Cardiac muscle cell (in vitro differentiated cells and primary cell): ENCODE measurements around the gene SLC5A10. TPM values are rescaled to one million over a fixed set of nuclear protein-coding genes. Genes with fewer than 3 reads are reported as not detected.

ENCODE experiments used
- DNase-seq, 2 donors: peaks; one replicate each; pipeline versions ENCODE4 v3.0.0 to v3.0.0-alpha.2; 2010 to 2017; ENCODE audit warnings: low read depth in 1 of 2, low spot score in 1 of 2
- H3K27ac ChIP-seq: fragments of 200-600 bp; sonication (generic); 2 replicates; pipeline ENCODE4 v1.5.1; 2016
- H3K27me3 ChIP-seq: fragments of 200-600 bp; sonication (generic); 2 replicates; pipeline ENCODE4 v1.6.0; 2016; ENCODE audit warnings: control low read depth
- H3K36me3 ChIP-seq: fragments of 200-600 bp; sonication (generic); 2 replicates; pipeline ENCODE4 v1.5.1; 2016; ENCODE audit warnings: control low read depth
- H3K4me1 ChIP-seq: fragments of 200-600 bp; sonication (generic); 2 replicates; pipeline ENCODE4 v1.8.1; 2017; ENCODE audit warnings: low read depth, mild to moderate bottlenecking, mixed run types
- H3K4me3 ChIP-seq: fragments of 200-600 bp; sonication (generic); 2 replicates; pipeline ENCODE4 v1.5.1; 2016; ENCODE audit warnings: mild to moderate bottlenecking
- H3K9me3 ChIP-seq: fragments of 200-600 bp; sonication (generic); 2 replicates; pipeline ENCODE4 v1.5.1; 2017; ENCODE audit warnings: low read depth, mild to moderate bottlenecking, control low read depth
- CTCF ChIP-seq: IDR thresholded peaks from 2 replicates; pipeline ENCODE4 v1.5.1; 2012; ENCODE audit warnings: low read depth, mild to moderate bottlenecking, low read length
- polyA plus RNA-seq: library from polyadenylated mRNA; unstranded; fragments of >200 nt; fragmentation: Nextera tagmentation; extraction: Ambion mirVana; gene quantifications from 2 replicates; pipeline ENCODE4 v1.2.1, GENCODE V29; 2016
- total RNA-seq: library from RNA; depleted of rRNA; stranded (reverse); fragments of >200 nt; gene quantifications from 2 replicates; pipeline ENCODE4 v1.2.3, GENCODE V29; 2016

The SLC5A10 gene
- total and polyA plus RNA-seq, 2 experiments from 2014 or later, result 0.06 TPM; not detected in 1

DNA sequence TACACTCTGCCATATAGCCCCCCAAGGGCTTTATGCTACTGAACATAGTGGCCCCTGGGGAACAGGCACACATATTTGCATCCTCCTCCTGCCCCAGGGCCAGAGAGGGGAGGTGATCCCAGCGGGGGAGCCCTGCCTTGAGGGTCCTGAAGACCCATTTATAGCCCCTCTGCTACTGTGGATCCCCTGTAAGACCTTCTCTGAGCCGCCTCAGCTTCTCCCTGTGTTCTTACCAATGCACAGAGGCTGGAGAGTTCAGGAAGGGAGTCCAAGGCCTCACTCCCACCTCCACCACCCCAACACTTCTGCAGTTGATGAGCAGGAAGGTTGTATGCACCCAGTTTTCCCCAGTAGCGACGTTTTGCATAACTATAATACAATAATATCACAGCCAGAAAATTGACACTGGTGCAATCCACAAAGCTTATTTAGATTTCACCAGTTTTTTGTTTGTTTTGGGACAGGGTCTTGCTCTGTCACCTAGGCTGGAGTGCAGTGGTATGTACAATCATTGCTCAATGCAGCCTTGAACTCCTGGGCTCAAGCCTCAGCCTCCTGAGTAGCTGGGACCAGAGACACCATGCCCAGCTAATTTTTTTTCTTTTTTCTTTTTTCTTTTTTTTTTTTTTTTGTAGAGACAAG, 53.9 kb downstream of the SLC5A10 start:
- H3K27me3 ChIP-seq, result no peaks in the 10 kb centered on the region
- peaks cover 4% of the 10 kb centered on the region for H3K4me1 ChIP-seq
- no peaks in the 10 kb centered on the region for H3K36me3 ChIP-seq
- no peak overlapping the region for H3K4me3 ChIP-seq
- TF ChIP-seq CTCF, result no peak
- DNase-seq, result no peak
- H3K27ac ChIP-seq, result no peak overlapping the region
- H3K9me3 ChIP-seq, result no peaks in the 10 kb centered on the region

GRCh38 chr17:19006698-19007097, 54.7 kb downstream of the SLC5A10 start:
- Histone ChIP-seq H3K27me3 (no peaks in the 10 kb centered on the region), H3K36me3 (no peaks in the 10 kb centered on the region), H3K4me3 (no peak overlapping the region), H3K27ac (no peak overlapping the region), H3K4me1 (peaks cover 3% of the 10 kb centered on the region), H3K9me3 (no peaks in the 10 kb centered on the region)
- TF ChIP-seq CTCF, result no peak
- DNase-seq, result no peak

- no peaks in the 10 kb centered on the region for H3K27me3 ChIP-seq
- no peak for DNase-seq
- no peak for TF ChIP-seq CTCF
- H3K4me3 ChIP-seq, result no peak overlapping the region
- peaks cover 3% of the 10 kb centered on the region for H3K4me1 ChIP-seq
- H3K9me3 ChIP-seq, result no peaks in the 10 kb centered on the region
- H3K27ac ChIP-seq, result no peak overlapping the region
- H3K36me3 ChIP-seq, result no peaks in the 10 kb centered on the region
Measured at GRCh38 chr17:19009970-19010369, 58.0 kb downstream of the SLC5A10 start.

DNA sequence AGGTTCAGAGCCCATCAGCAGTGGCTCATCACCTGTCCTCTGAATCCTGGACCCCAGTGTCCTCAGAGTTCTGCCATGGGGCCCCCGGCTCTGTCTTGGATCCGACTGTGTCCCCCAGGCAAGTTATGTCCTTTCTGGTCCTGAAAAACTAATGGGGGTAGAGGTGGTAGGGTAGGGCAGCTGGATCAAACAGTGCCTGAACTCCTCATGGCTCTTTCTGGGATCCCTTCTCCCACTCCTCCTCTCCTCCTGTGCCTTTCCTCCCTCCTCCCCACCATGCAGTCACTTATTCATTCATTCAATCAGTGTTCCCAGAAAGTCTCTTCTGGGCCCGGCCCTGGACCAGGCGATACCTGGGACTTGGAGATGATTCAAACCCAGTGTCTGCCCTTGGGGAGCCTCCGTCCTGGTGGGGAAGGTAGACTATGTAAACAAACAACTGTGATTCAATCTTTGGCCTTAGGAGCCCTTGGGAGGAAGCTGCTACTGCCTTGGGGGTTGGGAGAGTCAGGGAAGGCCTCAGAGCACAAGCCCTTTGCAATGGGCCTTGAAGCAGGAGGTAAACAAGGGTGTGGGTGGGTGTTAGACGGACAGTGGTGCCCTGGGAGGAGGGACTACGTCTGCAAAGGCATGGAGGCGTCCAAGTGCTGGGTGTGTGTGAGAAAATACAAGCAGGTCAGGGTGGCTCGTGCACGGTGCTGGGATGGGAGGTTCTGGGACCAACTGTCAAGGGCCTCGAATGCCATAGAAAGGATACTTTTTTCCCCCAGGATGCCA, 59.0 kb downstream of the SLC5A10 start:
- H3K4me3 ChIP-seq, result no peak overlapping the region
- no peaks in the 10 kb centered on the region for H3K36me3 ChIP-seq
- H3K4me1 ChIP-seq, result peaks cover 3% of the 10 kb centered on the region
- no peaks in the 10 kb centered on the region for H3K27me3 ChIP-seq
- H3K27ac ChIP-seq, result no peak overlapping the region
- no peak for DNase-seq
- TF ChIP-seq CTCF, result no peak
- H3K9me3 ChIP-seq, result no peaks in the 10 kb centered on the region

GRCh38 chr17:19011581-19011980, 59.6 kb downstream of the SLC5A10 start:
- DNase-seq, result no peak
- Histone ChIP-seq H3K27me3 (no peaks in the 10 kb centered on the region), H3K27ac (no peak overlapping the region), H3K4me3 (no peak overlapping the region), H3K4me1 (peaks cover 3% of the 10 kb centered on the region), H3K9me3 (no peaks in the 10 kb centered on the region), H3K36me3 (no peaks in the 10 kb centered on the region)
- TF ChIP-seq CTCF, result no peak
